CD8-positive, alpha-beta memory T cell (primary cell): ENCODE data around the gene TBC1D13. TPM values are rescaled to one million over a fixed set of nuclear protein-coding genes. Genes with fewer than 3 reads are reported as not detected.
"Not testable (repeated sequence)": the region's sequence is repeated elsewhere in the genome, so short reads cannot be mapped to it uniquely, and the experiment has no call there.

ENCODE experiments used
- CTCF ChIA-PET: fragments of 350-600 bp; sonication (Branson Sonifier 250); formaldehyde crosslinking; loops from one replicate; lab custom pipeline; 2021; ENCODE audit warnings: antibody characterized with exemption; lab: Charles Lee
- POLR2A ChIA-PET: fragments of 350-600 bp; sonication (Branson Sonifier 250); formaldehyde crosslinking; loops from one replicate; lab custom pipeline; 2021; ENCODE audit warnings: antibody characterized with exemption; lab: Charles Lee
- DNase-seq, 5 donors: peaks; one replicate each; pipeline versions ENCODE4 v3.0.0 to v3.0.0-alpha.2; 2020 to 2022; ENCODE audit warnings: mixed read lengths in 1 of 5
- H3K27ac ChIP-seq: one replicate; pipeline ENCODE4 v1.7.0; 2013; ENCODE audit warnings: low read depth, mild to moderate bottlenecking, low read length, moderate library complexity
- H3K27me3 ChIP-seq: 2 replicates; pipeline ENCODE4 v1.7.0; 2013; ENCODE audit warnings: low read length, mild to moderate bottlenecking; ENCODE audit not compliant: insufficient read depth, poor library complexity, severe bottlenecking
- H3K36me3 ChIP-seq: 2 replicates; pipeline ENCODE4 v1.7.0; 2013; ENCODE audit warnings: mild to moderate bottlenecking, low read length, moderate library complexity; ENCODE audit not compliant: insufficient read depth
- H3K4me1 ChIP-seq: 2 replicates; pipeline ENCODE4 v1.7.0; 2013; ENCODE audit warnings: mild to moderate bottlenecking, low read length, moderate library complexity; ENCODE audit not compliant: insufficient read depth
- H3K4me3 ChIP-seq: 2 replicates; pipeline ENCODE4 v1.7.0; 2013; ENCODE audit warnings: mild to moderate bottlenecking, low read length
- H3K9me3 ChIP-seq: 2 replicates; pipeline ENCODE4 v1.7.0; 2013; ENCODE audit warnings: mild to moderate bottlenecking, low read length
- H3K27ac Mint-ChIP-seq, 8 donors: one replicate each; pipeline ENCODE4 v1.8.0; 2020 to 2021; ENCODE audit warnings: mixed read lengths in 8 of 8, mild to moderate bottlenecking in 6 of 8, inconsistent platforms in 3 of 8, moderate library complexity in 3 of 8
- H3K27me3 Mint-ChIP-seq, 2 donors: one replicate each; pipeline ENCODE4 v1.8.0; 2020 to 2021; ENCODE audit warnings: mixed read lengths in 2 of 2, mild to moderate bottlenecking in 1 of 2, moderate library complexity in 1 of 2
- H3K36me3 Mint-ChIP-seq, 3 donors: one replicate each; pipeline ENCODE4 v1.8.0; 2020 to 2021; ENCODE audit warnings: mixed read lengths in 3 of 3, inconsistent platforms in 1 of 3, mild to moderate bottlenecking in 1 of 3
- H3K4me1 Mint-ChIP-seq, 3 donors: one replicate each; pipeline ENCODE4 v1.8.0; 2020 to 2021; ENCODE audit warnings: mixed read lengths in 3 of 3, inconsistent platforms in 1 of 3, mild to moderate bottlenecking in 1 of 3
- H3K4me3 Mint-ChIP-seq, 7 donors: one replicate each; pipeline ENCODE4 v1.8.0; 2020 to 2021; ENCODE audit warnings: mixed read lengths in 7 of 7, mild to moderate bottlenecking in 6 of 7, moderate library complexity in 4 of 7, inconsistent platforms in 2 of 7
- H3K9me3 Mint-ChIP-seq, 5 donors: one replicate each; pipeline ENCODE4 v1.8.0; 2020 to 2022; ENCODE audit warnings: mixed read lengths in 5 of 5, mild to moderate bottlenecking in 3 of 5, moderate library complexity in 2 of 5, inconsistent platforms in 1 of 5
- polyA plus RNA-seq: library from polyadenylated mRNA; unstranded; fragments of 300-500 nt; fragmentation: Illumina TruSeq; gene quantifications from one replicate; pipeline ENCODE4 v1.2.3, GENCODE V29; 2021
- total RNA-seq, 2 experiments: library from RNA; stranded (reverse); gene quantifications; one replicate each; pipeline ENCODE4 v1.2.3, GENCODE V29; 2021

Gene TBC1D13
- total and polyA plus RNA-seq, 3 experiments from 2014 or later: 23.0 to 36.8 (median 24.6) TPM

- no peak for DNase-seq
- ChIA-PET POLR2A (interaction anchor here (1.0 to 2.4 kb wide), 3 partner anchors 16 to 30 kb away, joined by 3 to 9 read pairs (median 3); partner anchors contain the start of genes ENDOG and ZER1), CTCF (interaction anchor here (1.4 to 2.4 kb wide), 3 partner anchors 15 to 31 kb away, joined by 6 to 12 read pairs (median 9); partner anchors contain the start of genes ENDOG and ZER1)
- peaks cover 0 to 46% (median 5%) of the 10 kb centered on the region in 3 donors for H3K36me3 Mint-ChIP-seq
- H3K4me3 Mint-ChIP-seq: peak overlapping the region; percentile 89 to 96 (median 92)
- peaks cover 15 to 47% (median 26%) of the 10 kb centered on the region in 3 donors for H3K4me1 Mint-ChIP-seq
- Histone ChIP-seq H3K9me3 (no peaks in the 10 kb centered on the region), H3K27me3 (no peaks in the 10 kb centered on the region), H3K4me1 (peaks cover 15% of the 10 kb centered on the region), H3K4me3 (peak overlapping the region; percentile 51), H3K27ac (peak overlapping the region; percentile 65), H3K36me3 (peaks cover 22% of the 10 kb centered on the region)
- H3K9me3 Mint-ChIP-seq: peaks cover 0 to 2% (median 0%) of the 10 kb centered on the region in 5 donors
- H3K27me3 Mint-ChIP-seq: no peaks in the 10 kb centered on the region
- H3K27ac Mint-ChIP-seq: peak overlapping the region; percentile 88 to 98 (median 94)
Measured at GRCh38 chr9:128787659-128788058, 606 bp downstream of the TBC1D13 start.

- Histone ChIP-seq H3K4me3 (no peak overlapping the region), H3K27ac (no peak overlapping the region)
- peak overlapping the region; percentile 61 to 98 (median 93) for H3K27ac Mint-ChIP-seq
Measured at GRCh38 chr9:128788445-128788844, 1.4 kb downstream of the TBC1D13 start.

GRCh38 chr9:128790536-128790935 is 3.5 kb downstream of the TBC1D13 start:
- peaks cover 0 to 70% (median 11%) of the 10 kb centered on the region in 3 donors for H3K36me3 Mint-ChIP-seq
- CTCF ChIA-PET: interaction anchor here (3.6 kb wide), 1 partner anchor 27 kb away, joined by 11 read pairs; the partner anchor contains the start of gene ENDOG
- POLR2A ChIA-PET: no interaction called here

More at GRCh38 chr9:128788445-128788844, 1.4 kb downstream of the TBC1D13 start:
- Mint-ChIP-seq H3K9me3 (no peaks in the 10 kb centered on the region), H3K27me3 (no peaks in the 10 kb centered on the region), H3K4me3 (peak overlapping the region; percentile 89 to 96 (median 92)), H3K36me3 (peaks cover 0 to 54% (median 7%) of the 10 kb centered on the region in 3 donors), H3K4me1 (peaks cover 17 to 51% (median 31%) of the 10 kb centered on the region in 3 donors)
- Histone ChIP-seq H3K36me3 (peaks cover 29% of the 10 kb centered on the region), H3K9me3 (no peaks in the 10 kb centered on the region), H3K4me1 (peaks cover 15% of the 10 kb centered on the region), H3K27me3 (no peaks in the 10 kb centered on the region)
- DNase-seq: no peak
- CTCF ChIA-PET: interaction anchor here (1.4 to 2.4 kb wide), 3 partner anchors 16 to 30 kb away, joined by 6 to 12 read pairs (median 9); partner anchors contain the start of genes ENDOG and ZER1
- POLR2A ChIA-PET: interaction anchor here (1.0 to 2.4 kb wide), 4 partner anchors 17 to 417 kb away, joined by 3 to 9 read pairs (median 4); partner anchors contain the start of genes ENDOG, URM1 and ZER1

GRCh38 chr9:128792134-128792533 is 5.1 kb downstream of the TBC1D13 start:
- ChIA-PET POLR2A (interaction anchor here (0.6 kb wide), 1 partner anchor 834 kb away, joined by 3 read pairs; the partner anchor contains the start of gene NTMT1), CTCF (interaction anchor here (0.5 to 3.6 kb wide), 4 partner anchors 26 to 1341 kb away, joined by 3 to 11 read pairs (median 3); partner anchors contain the start of genes ENDOG, LRSAM1 and RPL12)
- H3K27me3 Mint-ChIP-seq: no peaks in the 10 kb centered on the region
- peak overlapping the region in 1 of 7 donors; percentile 27 for H3K4me3 Mint-ChIP-seq
- Histone ChIP-seq H3K27ac (no peak overlapping the region), H3K36me3 (peaks cover 33% of the 10 kb centered on the region), H3K27me3 (no peaks in the 10 kb centered on the region), H3K4me3 (no peak overlapping the region), H3K9me3 (no peaks in the 10 kb centered on the region), H3K4me1 (peaks cover 10% of the 10 kb centered on the region)
- H3K27ac Mint-ChIP-seq: peak overlapping the region in 1 of 8 donors; percentile 21
- peaks cover 0 to 74% (median 11%) of the 10 kb centered on the region in 3 donors for H3K36me3 Mint-ChIP-seq
- no peaks in the 10 kb centered on the region for H3K9me3 Mint-ChIP-seq
- peaks cover 18 to 41% (median 27%) of the 10 kb centered on the region in 3 donors for H3K4me1 Mint-ChIP-seq
- DNase-seq: no peak

More at GRCh38 chr9:128790536-128790935, 3.5 kb downstream of the TBC1D13 start:
- Histone ChIP-seq H3K4me3 (no peak overlapping the region), H3K27ac (no peak overlapping the region), H3K9me3 (no peaks in the 10 kb centered on the region), H3K36me3 (peaks cover 33% of the 10 kb centered on the region), H3K27me3 (no peaks in the 10 kb centered on the region), H3K4me1 (peaks cover 15% of the 10 kb centered on the region)
- no peaks in the 10 kb centered on the region for H3K9me3 Mint-ChIP-seq
- H3K27me3 Mint-ChIP-seq: no peaks in the 10 kb centered on the region
- H3K4me3 Mint-ChIP-seq: peak overlapping the region in 1 of 7 donors; percentile 48
- peaks cover 20 to 48% (median 31%) of the 10 kb centered on the region in 3 donors for H3K4me1 Mint-ChIP-seq
- peak overlapping the region in 1 of 8 donors; percentile 61 for H3K27ac Mint-ChIP-seq
- no peak for DNase-seq

GRCh38 chr9:128792978-128793686 is 6.1 kb downstream of the TBC1D13 start:
- POLR2A ChIA-PET: no interaction called here
- H3K9me3 ChIP-seq: no peaks in the 10 kb centered on the region
- CTCF ChIA-PET: interaction anchor here (1.0 to 3.6 kb wide), 2 partner anchors 25 to 88 kb away, joined by 3 to 11 read pairs; partner anchors contain the start of gene ENDOG
- peaks cover 12 to 31% (median 21%) of the 10 kb centered on the region in 3 donors for H3K4me1 Mint-ChIP-seq
- H3K36me3 ChIP-seq: peaks cover 36% of the 10 kb centered on the region
- H3K4me1 ChIP-seq: peaks cover 4% of the 10 kb centered on the region
- DNase-seq: no peak
- peaks cover 0 to 76% (median 12%) of the 10 kb centered on the region in 3 donors for H3K36me3 Mint-ChIP-seq
- H3K9me3 Mint-ChIP-seq: no peaks in the 10 kb centered on the region
- H3K27ac ChIP-seq: no peak overlapping the region
- H3K27me3 ChIP-seq: no peaks in the 10 kb centered on the region
- peak overlapping the region in 1 of 7 donors; percentile 80 for H3K4me3 Mint-ChIP-seq
- peak overlapping the region in 5 of 8 donors; percentile 1 to 72 (median 52) for H3K27ac Mint-ChIP-seq
- H3K4me3 ChIP-seq: no peak overlapping the region
- H3K27me3 Mint-ChIP-seq: no peaks in the 10 kb centered on the region

- POLR2A ChIA-PET, H3K27me3 Mint-ChIP-seq, H3K4me1 ChIP-seq, H3K9me3 Mint-ChIP-seq, H3K27ac ChIP-seq, CTCF ChIA-PET, H3K9me3 ChIP-seq, DNase-seq, H3K27me3 ChIP-seq, H3K4me3 Mint-ChIP-seq, H3K27ac Mint-ChIP-seq, H3K4me3 ChIP-seq: not testable (repeated sequence)
- Mint-ChIP-seq H3K36me3 (peaks cover 0 to 81% (median 19%) of the 10 kb centered on the region in 3 donors), H3K4me1 (peaks cover 5 to 14% (median 7%) of the 10 kb centered on the region in 3 donors)
- peaks cover 48% of the 10 kb centered on the region for H3K36me3 ChIP-seq
Measured at GRCh38 chr9:128794961-128795360, 7.9 kb downstream of the TBC1D13 start.

GRCh38 chr9:128798896-128799295 is 11.8 kb downstream of the TBC1D13 start:
- H3K27ac Mint-ChIP-seq: no peak overlapping the region
- Histone ChIP-seq H3K36me3 (peaks cover 24% of the 10 kb centered on the region), H3K4me1 (no peaks in the 10 kb centered on the region), H3K4me3 (no peak overlapping the region), H3K27me3 (no peaks in the 10 kb centered on the region), H3K9me3 (no peaks in the 10 kb centered on the region), H3K27ac (no peak overlapping the region)
- H3K4me1 Mint-ChIP-seq: peaks cover 0 to under 1% (median 0%) of the 10 kb centered on the region in 3 donors
- ChIA-PET POLR2A (no interaction called here), CTCF (interaction anchor here (0.9 kb wide), 1 partner anchor 19 kb away, joined by 3 read pairs; the partner anchor contains the start of gene ENDOG)
- H3K36me3 Mint-ChIP-seq: peaks cover 7 to 75% (median 19%) of the 10 kb centered on the region in 3 donors
- H3K4me3 Mint-ChIP-seq: no peak overlapping the region
- no peaks in the 10 kb centered on the region for H3K27me3 Mint-ChIP-seq
- H3K9me3 Mint-ChIP-seq: no peaks in the 10 kb centered on the region
- no peak for DNase-seq
